ELR (cell line): ENCODE data around the gene DNAI7.

Source experiments
- DNase-seq: peaks from one replicate; pipeline ENCODE4 v3.0.0-alpha.2; 2015; ENCODE audit warnings: low read depth

Gene DNAI7, protein sequence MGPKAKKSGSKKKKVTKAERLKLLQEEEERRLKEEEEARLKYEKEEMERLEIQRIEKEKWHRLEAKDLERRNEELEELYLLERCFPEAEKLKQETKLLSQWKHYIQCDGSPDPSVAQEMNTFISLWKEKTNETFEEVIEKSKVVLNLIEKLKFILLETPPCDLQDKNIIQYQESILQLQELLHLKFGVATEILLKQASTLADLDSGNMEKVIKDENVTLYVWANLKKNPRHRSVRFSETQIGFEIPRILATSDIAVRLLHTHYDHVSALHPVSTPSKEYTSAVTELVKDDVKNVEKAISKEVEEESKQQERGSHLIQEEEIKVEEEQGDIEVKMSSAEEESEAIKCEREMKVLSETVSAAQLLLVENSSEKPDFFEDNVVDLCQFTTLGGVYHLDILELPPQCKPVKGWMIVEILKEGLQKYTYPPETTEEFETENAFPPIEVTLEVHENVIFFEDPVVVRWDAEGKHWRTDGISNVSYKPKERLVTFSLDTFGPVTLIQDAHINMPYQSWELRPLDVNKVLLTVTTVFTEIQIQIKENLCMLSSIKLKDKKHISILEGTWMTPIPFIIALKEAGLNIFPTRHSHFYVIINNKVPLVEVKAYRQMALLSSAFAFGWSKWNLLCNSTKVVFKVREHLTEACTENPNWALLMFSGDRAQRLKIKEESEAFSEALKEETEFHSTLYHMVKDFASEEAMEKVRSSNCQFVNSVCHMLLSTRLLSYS

DNA sequence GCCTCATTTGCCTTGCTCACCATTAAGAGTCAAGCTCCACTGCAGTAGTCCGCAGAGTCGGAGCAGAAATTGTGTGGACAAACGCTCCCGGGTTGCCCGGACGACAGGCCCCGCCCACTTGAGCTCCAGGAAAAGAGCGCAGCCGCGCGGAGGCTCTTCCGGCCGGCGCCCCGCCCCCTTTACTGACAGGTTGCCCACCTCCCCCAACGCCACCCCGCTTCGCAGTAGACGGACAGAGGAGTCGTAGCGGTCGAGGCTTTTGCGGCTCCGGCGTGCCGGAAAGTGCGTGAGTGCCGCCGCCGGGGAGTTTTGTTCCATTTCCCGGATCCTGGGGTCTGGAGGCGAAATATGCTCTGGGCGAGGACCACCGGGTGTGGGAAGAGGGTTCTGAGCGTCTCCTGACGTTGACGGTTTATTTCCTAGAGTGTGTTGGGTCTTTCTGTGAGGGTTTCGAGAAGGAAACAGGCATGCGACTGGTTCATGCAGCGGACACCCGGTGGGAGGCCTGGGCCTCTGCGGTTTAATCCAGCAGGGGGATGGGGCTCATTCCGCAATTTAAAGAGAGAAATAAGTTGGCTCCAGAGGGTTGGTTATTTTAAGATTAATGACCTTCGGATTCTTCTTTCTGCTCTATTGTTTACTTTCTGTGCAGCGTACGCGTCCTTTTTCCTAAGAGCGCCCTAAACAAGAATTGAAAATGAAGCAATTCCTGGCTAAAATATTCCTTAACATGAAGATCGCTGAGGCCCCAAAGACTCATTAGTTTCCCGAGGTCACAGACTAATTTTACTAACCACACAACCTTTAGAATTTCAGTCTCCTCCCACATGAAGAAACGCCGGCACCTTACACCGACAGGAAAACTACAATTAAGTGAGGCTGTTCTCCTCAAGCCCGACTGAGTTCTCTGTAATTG lies at the start of gene DNAI7, which contains the start of gene ETFRF1:
TSS of gene DNAI7 (minus strand) at position 105 of the 916 bp plus-strand sequence. CDS start at position 23, 82 bp downstream.
TSS of gene ETFRF1 (plus strand) at position 182 of the 916 bp plus-strand sequence. CDS start 8,720 bp downstream, outside the sequence.
- DNase-seq, result peak; percentile 98

DNA sequence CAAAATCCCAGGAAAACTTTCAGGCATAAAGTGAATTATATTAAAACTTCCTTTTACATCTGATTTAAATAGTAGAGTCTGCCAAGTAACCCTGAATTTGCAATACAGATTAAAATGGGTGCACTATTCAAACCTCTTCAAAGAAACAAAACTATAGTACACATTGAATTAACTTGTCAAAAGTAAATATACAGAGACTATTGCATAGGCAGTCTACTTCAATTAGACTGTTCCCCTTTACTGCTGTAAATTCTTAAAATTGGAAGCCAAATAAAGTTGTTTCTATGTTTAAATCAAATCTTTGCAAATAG lies 48.7 kb upstream of the DNAI7 start:
- no peak for DNase-seq

DNA sequence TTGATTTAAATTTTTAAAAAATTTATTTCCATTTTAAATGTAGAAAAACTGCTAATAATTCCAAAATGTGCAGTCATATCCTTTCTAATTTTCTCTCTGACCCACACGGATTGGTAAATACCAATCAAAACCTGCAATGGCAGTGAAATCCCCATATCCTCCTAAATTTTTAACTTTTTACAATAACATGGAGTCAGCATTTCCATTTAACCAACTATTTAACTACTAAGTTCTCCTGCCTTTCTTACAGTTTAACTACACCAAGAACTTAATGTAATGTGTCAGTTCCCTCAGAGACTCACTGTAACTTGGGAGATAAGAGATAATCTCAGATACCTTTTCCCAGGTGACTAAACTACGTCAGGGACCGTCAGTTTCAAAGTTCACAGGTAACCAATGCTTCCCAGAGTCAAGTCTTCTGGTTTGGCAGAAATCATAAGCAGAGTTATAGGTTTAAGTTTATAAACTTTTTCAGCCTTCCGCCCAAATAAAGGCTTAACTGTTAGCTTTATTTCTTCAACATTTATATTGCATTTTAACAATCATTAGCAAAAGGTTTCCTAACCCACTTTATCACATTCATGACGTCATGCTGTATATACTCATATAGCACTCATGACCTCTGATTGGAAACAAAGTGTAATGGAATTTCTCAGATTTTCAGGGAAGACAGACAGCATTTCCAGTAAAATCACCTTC lies 48.2 kb upstream of the DNAI7 start:
- DNase-seq, result peak; percentile 49

DNA sequence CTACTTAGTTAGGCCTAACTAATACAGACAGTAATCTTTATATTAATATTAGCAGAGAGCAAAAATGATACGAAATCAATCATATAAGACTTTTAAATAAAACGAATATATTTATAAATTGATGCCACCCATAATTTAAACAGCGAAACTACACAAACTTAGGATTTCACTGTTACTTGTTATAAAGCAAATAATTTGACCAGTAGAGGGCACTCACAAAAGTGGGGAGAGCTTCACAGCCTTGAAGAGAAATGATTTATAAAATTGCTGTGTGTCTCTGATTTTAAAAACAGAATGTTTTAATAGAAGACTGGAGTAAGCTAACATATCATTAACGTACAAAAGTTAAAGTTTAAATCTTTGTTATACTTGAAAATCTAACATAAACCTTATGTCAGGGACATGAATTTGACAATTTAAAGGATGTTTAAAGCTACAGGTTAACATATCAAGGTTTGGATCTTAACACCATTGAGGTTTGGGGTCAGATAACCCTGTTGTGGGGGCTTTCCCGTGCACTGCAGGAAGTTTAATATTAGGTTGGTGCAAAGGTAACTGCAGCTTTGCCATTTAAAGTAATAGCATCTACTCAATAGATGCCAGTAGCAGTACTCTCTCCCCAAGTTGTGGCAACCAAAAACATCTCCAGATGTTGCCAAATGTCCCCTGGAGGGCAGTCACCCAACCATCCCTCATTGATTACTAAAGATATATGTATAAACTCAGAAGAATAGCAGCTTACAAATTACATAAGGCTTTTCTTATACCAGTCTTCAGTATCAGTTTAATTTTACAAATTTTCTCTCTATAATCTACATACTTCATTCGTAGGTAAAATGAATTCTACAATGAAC lies 46.4 kb upstream of the DNAI7 start:
- peak; percentile 74 for DNase-seq

DNA sequence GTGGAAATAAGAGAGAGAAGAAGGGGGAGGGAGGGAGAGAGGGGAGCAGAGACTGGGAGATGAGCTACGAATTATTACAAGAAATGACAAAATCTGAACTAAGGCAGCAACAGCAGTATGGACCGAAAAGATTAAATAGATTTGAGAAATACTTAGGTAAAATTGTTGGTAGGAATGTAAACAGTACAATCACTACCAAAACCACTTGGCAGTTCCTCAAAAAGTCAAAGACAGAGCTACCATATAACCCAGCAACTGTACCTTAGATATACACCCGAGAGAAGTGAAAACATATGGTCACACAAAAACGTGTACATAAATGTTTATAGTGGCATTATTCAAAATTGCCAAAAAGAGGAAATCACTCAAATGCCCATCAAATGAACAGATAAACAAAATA lies 41.7 kb upstream of the DNAI7 start:
- DNase-seq, result no peak

DNA sequence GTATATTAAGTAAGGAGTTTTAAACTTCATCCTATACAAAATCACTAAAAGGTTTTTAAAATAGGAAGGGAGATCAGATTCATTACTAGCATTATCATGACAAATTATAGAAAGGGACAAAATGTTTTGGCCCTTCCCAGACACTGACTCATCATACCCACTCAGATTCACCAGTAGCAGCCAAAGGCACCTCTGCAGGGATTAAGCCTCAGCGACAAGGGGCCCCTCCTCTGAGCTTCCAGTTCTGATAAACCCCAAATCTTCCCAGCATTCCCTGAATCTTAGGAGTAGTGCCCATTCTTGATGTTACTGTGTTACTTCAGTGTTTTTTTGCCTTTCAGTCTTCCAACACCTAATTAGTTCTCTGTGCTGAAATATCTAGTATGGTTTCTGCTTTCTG lies 41.2 kb upstream of the DNAI7 start:
- DNase-seq, result peak; percentile 14

DNA sequence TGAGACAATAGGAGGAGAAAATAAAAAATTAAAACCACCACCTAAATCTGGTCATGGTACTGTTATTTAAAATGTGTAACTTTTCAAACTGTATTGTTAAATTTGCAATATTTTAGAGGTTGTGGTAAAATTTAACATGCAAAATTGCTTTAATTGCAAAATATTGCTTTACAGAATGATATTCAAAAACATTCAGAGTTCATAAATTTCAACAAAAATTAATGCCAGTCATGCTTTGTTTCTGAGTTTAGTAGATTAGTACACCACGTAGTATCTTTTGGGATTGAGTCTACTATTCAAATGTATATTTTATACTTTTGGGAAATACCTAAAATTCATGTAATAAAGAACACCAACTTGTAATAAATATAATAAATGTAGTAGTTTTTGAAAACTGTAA lies 18.4 kb upstream of the DNAI7 start:
- no peak for DNase-seq

DNA sequence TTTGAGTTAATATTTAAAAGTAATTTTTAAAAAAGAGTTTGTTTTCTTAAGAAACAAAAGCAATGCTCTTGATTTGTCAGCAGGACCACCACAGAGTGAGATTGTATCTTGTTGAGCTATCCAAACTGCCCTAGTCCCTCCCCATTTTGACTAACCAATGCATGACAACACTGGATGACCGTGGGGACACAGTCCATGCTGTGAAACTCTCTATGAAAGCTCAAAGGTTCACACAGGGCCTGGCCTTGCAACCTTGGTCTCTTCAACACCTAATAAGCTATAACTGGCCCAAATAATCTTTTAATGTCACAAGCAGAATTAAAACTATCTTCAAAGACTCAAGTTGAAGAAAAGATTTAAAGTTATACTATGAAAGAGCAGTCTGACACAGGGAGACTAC lies 13.6 kb upstream of the DNAI7 start:
- DNase-seq, result no peak

DNA sequence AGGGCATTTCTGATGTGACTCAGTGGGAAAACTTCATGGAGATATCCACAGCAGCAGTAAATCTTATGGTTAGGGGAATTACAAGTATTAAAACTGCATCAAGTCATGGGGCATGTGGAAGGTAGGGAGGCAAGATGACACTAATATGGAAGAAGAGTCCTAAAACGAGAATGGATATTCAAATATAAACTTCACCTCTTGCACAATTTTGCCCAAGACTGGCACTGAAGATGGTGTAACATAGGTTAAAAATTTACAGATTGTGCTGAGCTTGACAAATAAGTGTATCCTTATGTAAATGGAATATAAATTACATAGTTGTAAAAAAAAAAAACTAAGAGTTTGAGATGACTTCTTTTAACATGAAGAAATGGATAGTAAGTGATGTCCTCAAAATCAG lies 12.9 kb upstream of the DNAI7 start:
- DNase-seq, result no peak

DNA sequence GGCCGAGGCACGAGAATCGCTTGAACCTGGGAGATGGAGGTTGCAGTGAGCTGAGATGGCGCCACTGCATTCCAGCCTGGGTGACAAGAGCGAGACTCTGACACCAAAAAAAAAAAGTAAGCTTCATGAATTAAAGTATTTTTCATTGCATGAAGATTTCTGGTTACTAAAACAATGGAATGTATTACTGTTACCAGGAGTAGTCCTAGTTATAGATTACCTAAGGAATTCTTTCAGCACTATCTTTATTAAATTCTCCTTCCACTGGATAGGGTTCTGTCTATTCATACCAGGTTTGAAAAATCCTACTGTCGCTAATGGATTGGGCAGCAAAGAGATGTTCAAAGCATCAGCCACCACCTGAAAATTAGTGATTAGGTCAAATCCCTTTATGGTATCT lies 12.5 kb upstream of the DNAI7 start:
- no peak for DNase-seq

DNA sequence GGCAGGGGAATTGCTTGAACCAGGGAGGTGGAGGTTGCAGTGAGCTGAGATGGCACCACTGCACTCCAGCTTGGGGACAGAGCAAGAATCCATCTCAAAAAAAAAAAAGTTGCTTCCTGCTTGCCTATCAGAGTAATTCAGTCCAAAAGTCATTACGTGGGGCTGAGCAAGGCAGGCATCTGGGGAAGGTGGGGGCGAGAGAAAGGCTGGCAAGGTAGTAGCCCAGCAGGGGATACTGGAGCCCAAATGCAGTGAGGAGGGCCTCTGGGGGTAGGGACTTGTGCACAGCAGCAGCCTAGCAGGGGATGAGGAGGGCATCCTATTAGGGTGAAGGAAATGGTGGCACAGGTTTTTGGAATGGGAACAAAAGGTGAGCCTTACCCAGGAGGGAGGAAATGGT lies 7.2 kb upstream of the DNAI7 start:
- no peak for DNase-seq

DNA sequence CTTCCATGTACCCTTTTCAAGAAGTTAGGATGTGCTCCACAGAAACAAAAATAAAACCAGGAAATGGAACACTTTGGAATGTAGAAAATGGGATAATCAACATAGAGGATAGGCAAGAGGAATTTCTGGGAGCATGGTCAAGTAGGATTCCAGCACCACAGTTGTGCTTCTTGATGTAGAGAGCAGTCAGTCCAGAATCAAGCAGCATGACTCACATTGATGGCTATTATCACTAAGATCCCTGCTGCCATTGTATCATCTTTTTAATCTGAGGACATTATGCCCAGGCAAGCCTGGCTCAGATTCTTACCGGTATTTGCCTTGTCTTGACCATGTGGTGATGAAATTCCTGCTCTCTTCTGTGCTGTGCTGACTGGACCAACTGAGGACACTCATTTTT lies 5.7 kb upstream of the DNAI7 start:
- DNase-seq, result peak; percentile 8

DNA sequence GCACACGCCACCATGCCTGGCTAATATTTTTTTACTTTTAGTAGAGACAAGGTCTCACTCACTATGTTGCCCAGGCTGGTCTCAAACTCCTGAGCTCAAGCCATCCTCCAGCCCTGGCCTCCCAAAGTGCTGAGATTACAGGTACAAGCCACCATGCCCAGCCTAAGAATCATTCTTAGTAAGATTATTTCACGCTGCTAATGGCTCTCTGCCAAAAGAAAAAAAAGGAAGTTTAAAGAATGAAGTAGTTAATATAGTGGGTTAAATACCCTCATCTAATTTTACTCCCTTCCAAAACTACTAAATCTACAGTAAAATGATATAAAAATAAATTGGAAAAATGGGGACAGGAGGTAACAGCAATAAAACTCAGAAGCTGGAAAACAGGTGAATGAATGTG lies 2.6 kb upstream of the DNAI7 start:
- DNase-seq, result no peak

DNA sequence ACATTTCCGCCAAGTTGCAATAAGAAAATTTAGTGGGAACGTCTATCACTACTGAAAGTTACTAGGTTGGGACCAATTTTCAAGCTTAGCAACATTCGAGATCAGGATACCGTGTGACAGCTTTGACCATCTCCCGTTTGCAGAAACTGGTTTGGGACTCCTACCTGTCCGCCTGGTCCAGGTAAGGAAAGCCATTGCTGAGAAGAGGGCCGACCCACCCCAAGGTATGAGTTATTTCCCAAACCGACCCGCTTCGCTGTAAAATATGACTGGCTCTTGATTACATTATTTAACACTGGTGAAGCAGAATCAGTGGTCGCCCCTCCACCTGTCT lies 271 bp downstream of the DNAI7 start:
- DNase-seq, result peak; percentile 9

DNA sequence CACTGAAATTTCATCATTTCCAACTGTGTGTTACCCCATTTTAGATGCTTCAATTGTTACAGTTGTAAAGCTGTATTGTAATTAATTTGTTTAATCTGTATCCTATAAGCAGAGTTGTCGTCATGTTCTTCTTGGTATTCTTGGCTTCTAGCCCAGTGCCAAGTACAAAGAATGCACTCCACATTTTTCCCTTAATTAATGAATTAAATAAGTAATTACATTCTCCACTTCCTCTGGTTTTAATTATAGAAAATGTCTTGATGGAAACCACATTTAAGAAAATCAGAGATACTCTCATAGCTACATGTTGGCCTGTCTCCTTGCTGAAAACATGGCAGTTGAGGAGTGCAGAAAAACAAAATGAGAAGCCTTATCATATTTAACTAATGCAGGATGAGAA lies 746 bp downstream of the DNAI7 start:
- no peak for DNase-seq

DNA sequence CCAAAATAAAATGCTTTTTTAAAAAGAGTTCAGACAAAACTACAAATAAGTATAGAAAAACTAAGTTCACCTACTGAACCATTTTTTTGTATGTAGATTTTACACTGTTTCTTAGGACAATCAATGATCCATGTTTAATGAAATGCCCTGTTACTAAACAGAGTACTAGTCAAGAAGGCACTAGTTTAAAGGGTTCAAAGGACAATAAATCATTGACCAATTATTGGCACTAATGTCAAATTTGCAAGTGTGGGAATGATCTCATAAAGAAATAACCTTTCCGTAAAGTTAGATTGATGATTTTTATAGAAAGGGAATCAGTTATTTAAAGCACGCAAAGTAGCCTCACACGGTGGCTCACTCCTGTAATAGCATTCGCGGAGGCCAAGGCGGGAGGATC lies 4.2 kb downstream of the DNAI7 start:
- no peak for DNase-seq

DNA sequence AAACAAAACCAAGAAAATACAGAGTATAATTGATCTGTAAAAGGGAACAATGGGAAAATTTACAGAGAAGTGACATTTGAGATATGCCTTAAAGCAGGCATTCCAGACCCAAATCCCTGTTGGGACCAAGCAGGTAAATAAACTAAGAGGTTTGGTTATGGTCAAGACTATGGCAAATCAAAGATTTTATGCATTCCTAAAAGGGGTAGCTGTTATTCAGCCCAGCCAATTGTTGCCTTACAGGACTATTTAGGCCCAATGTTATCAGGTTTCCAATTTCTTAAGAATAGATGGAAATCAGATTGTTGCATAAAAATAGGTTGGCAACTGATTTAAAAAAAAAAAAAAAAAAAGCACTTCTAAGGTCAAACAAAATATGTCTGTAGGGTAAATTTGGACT lies 5.3 kb downstream of the DNAI7 start:
- no peak for DNase-seq

DNA sequence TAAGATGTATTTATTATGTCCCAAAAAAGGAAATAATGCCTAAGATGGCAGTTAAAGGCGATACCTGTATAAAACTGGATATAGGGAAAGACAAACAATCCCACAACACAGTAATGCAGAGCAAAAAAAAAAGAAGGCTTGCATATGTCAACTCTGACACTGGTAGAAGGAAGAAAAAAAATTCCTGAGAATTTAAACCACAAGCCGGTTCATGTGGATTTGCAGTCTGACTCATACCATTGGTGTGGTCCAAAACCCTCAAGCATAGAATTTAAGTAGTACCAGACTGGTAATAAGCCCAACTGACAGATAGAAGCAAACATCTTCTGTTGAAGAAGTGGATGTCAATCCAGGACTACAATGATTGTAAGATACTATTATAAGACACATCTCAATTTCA lies 7.2 kb downstream of the DNAI7 start:
- DNase-seq, result peak; percentile 89

DNA sequence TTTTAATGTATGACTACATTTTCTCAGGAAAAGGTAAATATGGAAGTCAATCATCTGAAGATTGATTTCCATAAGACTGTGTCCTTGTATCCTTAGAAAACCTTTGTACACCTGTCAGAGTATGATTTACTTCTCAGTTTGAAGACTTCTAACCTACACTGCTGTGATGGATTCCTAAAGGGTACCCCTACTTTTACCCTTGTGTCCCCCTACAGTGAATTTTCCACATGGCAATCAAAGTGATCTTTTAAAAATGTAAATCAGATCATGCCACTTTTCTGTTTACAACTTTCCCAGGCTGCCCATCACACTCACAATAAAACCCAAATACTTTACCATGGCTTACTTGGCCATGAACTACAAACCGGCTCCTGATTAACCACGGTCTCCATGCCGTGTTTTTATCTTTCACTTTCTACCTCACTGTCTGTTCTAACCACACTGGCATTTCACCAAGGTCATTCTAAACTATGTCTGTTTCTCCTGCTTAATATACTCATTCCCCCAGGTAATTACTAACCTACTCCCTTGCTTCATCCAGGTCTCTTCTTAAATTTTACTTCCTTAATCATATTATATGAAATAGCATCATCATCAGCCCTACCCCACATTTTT lies 8.1 kb downstream of the DNAI7 start:
- peak; percentile 11 for DNase-seq

DNA sequence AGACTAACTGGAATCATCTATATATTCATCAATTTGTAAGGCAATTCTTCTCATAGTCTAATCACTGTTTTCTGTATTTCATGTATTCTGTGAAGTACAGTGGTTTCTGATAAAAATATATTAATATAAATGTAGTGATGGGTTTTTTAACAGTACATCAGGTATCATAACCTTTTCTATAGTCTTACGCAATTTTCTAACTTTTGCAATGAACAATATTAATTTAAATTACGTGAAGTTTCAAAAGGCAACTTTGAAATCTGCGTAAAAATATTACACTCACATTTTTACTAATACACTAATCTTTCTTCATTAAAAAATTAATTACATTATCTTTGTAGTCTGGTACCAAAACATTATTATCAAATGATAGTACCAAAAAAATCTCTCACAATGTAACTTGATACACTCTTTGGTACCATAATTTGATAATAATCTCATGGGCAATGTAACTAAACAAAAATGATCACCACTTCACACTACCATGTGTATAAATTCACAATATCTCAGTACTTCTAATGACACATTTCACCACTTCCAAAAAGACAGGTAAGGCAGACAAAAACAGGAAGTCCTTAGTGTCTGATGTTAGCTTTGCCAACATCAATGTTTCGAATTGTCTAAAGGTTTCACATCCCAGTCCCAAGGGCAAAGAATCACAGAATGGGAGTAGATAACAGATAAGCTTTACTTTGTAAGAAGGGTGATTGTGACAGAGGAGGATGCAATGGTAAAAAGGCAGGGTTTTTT lies 8.7 kb downstream of the DNAI7 start:
- DNase-seq, result no peak
